ENCODE results near the gene TMEM151B.
A peak's percentile ranks its signal among the peaks of the same experiment; 100 is the strongest.

The TMEM151B gene

GRCh38 chr6:44249082-44249748 is 21.0 kb upstream of the TMEM151B start:
- no peak for DNase-seq (ENCODE audit: low read depth)
- peak overlapping the region; percentile 100 for H3K4me3 ChIP-seq (replicated peaks; ENCODE audit: low read depth, low read length)
- TF ChIP-seq, protein P1, sequence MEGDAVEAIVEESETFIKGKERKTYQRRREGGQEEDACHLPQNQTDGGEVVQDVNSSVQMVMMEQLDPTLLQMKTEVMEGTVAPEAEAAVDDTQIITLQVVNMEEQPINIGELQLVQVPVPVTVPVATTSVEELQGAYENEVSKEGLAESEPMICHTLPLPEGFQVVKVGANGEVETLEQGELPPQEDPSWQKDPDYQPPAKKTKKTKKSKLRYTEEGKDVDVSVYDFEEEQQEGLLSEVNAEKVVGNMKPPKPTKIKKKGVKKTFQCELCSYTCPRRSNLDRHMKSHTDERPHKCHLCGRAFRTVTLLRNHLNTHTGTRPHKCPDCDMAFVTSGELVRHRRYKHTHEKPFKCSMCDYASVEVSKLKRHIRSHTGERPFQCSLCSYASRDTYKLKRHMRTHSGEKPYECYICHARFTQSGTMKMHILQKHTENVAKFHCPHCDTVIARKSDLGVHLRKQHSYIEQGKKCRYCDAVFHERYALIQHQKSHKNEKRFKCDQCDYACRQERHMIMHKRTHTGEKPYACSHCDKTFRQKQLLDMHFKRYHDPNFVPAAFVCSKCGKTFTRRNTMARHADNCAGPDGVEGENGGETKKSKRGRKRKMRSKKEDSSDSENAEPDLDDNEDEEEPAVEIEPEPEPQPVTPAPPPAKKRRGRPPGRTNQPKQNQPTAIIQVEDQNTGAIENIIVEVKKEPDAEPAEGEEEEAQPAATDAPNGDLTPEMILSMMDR (IDR thresholded peaks at IDR 0.05; ENCODE audit: low read length, missing control alignments): no peak

- H3K4me3 ChIP-seq (replicated peaks; ENCODE audit: low read depth, low read length): no peak overlapping the region
- TF ChIP-seq, protein P1 (IDR thresholded peaks at IDR 0.05; ENCODE audit: low read length, missing control alignments): no peak
- DNase-seq (ENCODE audit: low read depth): no peak
Measured at GRCh38 chr6:44250067-44250717, 20.1 kb upstream of the TMEM151B start.

DNA sequence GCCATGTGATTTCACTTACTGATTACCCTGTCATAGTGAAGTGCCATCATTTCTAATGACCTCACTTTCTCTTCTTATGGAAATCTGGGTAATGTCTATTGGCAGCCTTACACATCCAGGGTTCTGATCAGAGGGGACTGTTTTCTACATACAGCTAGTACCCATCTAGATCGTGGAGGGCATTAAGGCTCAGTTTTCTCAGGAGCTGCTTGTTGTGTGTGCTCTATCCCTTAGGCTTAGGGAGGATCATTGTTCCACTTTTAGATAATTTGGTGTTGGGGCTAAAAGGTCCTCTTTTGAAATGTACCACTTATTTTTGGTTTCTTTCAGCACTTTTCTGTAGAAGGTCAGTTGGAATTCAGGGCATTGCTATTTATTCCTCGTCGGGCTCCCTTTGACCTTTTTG is 19.5 kb upstream of the TMEM151B start:
- no peak overlapping the region for H3K4me3 ChIP-seq (replicated peaks; ENCODE audit: low read depth, low read length)
- TF ChIP-seq, protein P1 (IDR thresholded peaks at IDR 0.05; ENCODE audit: low read length, missing control alignments): no peak

DNA sequence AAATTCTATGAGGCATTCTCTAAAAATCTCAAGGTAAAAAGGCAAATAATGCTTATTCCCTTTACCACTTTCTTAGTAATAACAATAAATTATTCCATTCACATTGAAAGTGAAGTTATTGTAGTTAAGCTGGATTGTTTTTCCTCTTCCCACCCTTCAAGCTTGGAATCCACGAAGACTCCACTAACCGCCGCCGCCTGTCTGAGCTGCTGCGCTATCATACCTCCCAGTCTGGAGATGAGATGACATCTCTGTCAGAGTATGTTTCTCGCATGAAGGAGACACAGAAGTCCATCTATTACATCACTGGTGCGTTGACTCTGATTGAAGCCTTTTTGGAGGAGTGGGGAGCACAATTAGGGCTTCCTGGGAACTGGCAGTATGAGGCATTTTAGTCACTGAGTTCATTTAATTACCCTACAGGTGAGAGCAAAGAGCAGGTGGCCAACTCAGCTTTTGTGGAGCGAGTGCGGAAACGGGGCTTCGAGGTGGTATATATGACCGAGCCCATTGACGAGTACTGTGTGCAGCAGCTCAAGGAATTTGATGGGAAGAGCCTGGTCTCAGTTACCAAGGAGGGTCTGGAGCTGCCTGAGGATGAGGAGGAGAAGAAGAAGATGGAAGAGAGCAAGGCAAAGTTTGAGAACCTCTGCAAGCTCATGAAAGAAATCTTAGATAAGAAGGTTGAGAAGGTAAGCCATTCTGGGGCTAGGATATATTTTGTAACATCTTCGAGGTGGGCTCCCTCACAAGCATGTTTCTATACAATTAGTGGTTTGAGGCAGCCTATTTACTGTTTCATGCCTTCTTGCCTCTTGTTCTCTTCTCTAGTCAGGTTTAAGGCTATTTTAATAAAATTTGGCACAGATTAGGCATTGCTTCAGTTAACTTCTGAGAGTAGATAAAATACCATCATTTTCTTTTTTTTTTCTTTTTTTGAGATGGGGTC is 18.4 kb upstream of the TMEM151B start:
- no peak overlapping the region for H3K4me3 ChIP-seq (replicated peaks; ENCODE audit: low read depth, low read length)

More for the DNA sequence above, 19.5 kb upstream of the TMEM151B start:
- DNase-seq (ENCODE audit: low read depth): no peak

GRCh38 chr6:44253307-44254101 is 16.7 kb upstream of the TMEM151B start:
- TF ChIP-seq, protein P1 (IDR thresholded peaks at IDR 0.05; ENCODE audit: low read length, missing control alignments): peak; percentile 51
- H3K4me3 ChIP-seq (replicated peaks; ENCODE audit: low read depth, low read length): no peak overlapping the region

More for the DNA sequence above, 18.4 kb upstream of the TMEM151B start:
- no peak for DNase-seq (ENCODE audit: low read depth)
- TF ChIP-seq, protein P1 (IDR thresholded peaks at IDR 0.05; ENCODE audit: low read length, missing control alignments): no peak

More at GRCh38 chr6:44253307-44254101, 16.7 kb upstream of the TMEM151B start:
- peak; percentile 48 for DNase-seq (ENCODE audit: low read depth)
